GM19035 (cell line): ENCODE results near the gene EXOC4.

Experiments
- ATAC-seq: cut with Tn5 transposase; IDR thresholded peaks from one replicate; pipeline ENCODE4 v1.9.1; 2021; ENCODE audit not compliant: unreplicated experiment

EXOC4 gene

DNA sequence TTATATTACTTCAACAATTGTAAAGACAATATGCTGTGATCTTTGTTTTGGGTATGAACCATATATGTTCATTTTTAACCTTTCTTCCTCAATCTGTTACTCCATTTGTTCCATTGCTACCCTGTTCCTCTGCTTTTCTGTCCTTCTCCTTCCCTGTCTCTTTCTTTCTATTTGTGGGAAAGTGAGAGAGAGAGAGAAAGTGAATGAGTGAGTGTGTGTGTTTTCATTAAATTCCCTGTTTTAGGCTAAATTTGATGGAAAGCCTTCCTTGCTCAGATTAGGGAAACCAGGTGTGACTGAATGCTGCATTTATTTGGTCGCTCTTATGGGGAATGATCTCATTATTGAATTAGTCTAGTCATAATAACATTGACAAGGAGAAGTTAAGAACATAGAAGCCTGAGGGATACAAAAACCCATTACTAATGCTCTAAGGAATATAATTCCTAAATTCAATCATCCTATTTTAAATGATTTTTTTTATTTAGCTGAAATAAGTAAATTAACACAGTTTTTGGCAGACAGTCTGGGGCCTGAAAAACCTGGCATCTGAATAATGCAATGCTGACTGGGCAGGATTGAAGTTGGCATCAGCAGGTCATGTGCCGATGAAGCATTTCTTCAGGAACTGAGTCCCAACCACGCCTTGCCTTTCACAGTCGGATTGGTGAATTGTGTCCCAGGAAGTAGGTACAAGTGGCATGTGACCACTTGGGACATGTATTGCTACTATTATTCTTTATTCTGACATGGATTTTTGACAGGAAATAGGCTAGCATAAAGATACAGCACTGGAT is 756.6 kb downstream of the EXOC4 start:
- ATAC-seq = no peak

DNA sequence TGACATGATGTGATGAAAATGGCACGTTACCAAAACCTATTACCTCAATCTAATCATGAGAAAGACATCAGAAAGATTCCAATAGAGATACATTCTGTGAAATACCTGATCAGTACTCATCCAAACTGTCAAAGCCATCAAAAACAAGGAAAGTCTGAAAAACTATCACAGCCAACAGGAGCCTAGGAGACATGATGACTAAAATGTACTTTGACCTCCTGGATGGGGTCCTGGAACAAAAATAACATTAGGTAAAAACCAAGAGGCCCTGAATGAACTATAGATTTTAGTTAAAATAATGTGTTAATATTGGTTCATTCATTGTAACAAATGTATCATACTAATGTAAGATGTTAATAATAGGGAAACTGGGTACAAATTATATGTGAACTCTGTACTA is 760.4 kb downstream of the EXOC4 start:
- ATAC-seq = no peak

DNA sequence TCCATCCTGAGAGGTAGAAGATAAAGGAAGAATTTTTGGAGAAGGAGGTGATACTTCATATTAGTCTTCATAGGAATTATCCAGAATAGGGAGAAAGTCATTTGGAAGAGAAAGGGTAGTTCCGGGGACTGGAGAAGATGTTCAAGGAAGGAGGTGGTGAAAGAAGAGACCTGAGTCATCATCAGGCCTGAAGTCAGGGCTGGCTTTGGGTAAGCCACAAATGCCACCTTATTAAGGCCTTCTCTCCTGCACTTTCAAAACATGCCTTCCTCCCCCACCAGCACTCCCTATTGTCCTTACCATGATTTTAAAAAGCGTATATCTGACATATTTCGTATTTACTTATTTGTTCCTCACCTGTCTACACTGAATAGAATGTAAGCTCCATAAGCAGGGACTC is 762.1 kb downstream of the EXOC4 start:
- no peak for ATAC-seq

DNA sequence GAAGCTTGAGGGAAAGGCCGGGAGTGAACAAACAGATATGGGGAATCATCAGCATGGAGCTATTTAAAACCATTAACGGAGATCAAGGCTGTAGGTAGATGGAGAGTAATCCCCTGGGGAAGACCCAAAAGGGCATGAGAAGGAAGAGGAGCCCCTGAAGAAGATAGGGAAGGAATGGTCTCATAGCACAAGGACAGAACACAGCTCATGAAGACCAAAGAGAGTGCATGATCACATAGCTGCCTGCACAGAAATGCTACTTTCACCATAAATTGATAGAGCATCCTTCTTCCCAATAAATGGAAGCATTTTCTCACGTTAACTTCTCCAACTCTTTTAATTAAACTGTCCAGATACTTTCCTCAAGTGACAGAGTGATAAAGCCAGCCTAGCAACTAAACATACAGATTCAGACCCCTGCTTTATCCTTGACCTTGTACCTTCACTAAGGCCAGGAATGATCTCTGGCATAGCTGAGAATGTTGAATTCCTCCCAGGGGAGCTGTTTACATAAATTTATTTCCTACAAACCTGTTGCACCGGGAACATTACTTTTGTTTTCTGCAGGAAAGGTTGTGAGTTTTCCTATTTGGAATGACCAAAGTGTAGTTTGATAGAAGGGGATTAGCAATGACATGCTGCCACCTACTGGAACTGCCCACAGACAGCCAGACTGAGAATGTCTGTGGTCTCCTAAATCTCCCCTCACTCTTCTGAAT is 763.5 kb downstream of the EXOC4 start:
- no peak for ATAC-seq

DNA sequence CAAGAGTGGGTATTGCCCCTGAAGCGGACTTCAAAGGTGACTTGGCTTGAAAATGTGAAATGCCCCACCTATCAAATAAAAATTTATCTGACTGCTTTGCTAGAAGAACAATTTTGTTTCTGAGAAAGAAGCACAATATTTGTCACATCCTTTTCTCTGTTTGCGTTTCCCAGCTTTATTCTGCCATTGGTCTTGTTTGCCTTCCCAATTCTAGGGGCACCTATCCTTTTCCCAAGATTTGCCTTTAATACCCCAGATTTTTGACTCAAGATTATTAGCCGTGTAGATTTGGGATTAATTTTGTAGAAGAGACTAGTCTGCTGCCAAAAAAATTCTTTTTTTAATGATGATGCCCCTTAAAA is 764.0 kb downstream of the EXOC4 start:
- no peak for ATAC-seq

DNA sequence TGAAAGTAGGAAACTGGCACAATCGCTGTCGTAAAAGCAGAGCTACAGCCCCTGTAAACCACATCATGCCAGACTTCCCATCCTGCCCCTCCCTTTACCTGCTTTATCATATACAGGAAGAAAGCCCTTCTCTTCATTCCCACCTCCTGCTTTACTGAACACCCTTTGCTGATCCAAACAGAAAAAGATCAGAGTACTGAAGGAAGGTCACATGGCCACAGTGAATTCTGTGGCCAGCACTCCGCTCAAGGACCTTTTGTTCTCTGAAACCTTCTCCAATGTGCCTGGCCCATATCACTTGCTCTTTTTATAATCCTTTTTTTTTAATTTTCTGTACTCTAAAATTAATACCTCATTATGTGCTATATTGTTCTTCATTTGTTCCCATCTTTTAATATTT is 765.4 kb downstream of the EXOC4 start:
- ATAC-seq = no peak

DNA sequence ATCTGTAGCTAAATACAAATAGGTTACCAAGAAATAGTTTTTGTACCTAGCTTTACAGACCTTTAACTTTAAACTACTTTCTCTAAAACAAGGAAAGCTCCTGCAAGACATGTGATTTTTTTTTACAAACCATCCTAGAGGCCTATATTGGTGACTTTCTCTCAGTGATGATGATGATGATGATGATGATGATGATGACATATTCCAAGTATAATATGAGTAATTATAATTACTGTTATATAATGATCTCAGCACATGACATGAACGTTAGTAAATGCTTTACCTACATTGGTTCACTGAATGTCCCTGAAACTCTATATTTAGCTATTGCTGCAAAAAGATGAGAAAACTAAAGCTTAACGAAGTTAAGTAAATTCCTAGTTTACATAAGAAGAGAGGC is 766.4 kb downstream of the EXOC4 start:
- ATAC-seq = no peak

DNA sequence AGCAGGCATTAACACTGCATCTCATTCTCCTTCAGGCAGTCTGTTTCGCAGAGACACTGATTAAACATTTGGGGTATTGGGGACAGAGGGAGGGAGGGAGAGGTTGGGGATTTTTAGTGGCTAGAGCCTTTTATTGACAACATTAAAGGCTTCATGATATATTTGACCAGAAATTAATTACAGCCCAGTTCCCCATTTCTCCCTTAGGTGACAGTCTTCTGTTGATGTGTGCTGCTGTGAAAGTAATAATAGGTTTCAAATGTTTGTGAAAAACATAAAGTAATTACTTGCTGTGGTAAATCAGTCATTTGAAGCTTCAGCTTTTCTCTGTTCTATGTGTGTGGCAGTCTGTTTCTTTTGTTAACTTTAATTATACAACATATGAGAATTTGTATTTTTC is 769.0 kb downstream of the EXOC4 start:
- ATAC-seq = no peak

DNA sequence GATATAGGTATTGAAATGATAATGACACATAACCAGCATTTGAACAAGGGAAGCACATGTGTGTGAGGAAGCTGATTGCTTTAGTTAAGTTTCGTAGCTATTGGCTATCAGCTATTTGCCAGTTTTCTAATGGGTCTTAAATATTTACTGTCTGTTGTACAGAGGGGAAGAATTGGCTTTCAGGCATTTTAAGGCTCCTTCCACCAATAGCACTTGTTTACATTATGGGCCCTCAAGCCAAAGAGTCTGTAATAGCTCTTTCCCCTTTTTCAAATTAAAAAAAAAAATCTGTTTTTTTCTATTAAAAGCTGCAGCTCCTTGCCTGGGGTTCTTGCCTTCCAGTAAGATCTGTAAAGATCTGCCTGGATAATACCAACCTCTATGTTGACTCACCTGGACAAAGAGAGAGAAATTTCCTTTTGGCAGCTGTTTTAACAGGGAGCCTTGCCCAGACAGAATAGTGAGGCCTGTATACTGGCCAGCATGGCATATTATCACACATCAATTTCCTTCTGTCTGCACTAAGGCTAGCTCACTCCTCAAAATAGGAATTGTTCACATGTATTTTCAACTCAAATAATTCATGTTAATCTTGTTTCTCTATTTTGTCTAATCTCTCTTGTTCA is 769.5 kb downstream of the EXOC4 start:
- ATAC-seq = no peak

DNA sequence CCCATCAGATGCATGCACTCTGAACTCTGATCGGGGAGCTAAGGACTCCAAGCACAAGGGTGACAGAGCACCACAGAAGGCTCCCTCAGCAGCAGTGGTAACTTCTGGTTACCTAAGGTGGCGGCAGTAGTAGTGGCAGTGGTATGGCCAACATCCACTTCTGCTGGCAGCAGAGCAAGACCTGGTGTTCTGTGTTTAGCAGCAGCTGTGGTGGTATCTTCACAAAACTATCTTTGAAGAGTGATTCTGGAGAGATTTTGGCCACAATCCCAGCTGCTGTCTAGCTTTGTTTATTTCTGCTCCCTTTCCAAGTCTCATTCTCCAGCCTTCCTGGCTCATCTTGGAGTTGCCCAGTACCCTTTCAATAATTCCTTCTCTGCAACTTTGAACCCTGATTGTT is 771.9 kb downstream of the EXOC4 start:
- ATAC-seq = no peak

DNA sequence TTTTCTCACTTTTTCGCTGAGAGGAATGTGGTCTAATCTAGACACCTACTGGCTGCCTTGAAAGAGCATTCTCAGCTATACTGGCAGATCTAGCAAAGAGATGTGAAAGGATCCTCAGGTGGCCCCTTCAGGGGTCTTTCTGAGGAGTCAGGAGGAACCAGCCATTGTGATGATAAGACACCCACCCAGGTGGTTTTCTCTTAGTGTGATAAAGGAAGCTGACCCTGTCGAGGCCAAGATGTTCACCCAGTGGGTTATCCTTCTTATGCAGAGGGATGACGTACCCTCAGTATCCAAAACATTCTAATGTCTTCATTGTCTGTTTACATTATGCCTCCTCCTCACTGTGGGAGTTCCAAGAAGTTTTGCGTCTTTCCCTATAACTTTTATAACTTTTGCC is 776.0 kb downstream of the EXOC4 start:
- ATAC-seq = no peak

DNA sequence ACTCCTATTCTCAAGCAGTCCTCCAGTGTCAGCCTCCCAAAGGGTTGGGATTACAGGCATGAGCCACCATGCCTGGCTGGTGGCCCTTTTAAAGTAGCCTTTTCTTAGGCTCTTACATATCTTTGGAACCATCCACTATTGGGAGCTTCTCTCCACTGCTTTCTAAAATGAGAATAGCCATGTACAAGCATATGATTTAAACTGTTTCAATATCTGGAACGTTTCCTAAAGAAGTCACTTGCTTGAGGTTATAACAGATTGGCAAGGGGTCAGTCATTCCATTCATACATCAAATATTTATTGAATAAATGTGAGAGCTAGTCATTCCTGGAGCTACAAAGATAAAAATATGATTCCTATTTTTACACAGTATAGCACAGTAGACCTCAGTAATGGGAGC is 776.9 kb downstream of the EXOC4 start:
- no peak for ATAC-seq

DNA sequence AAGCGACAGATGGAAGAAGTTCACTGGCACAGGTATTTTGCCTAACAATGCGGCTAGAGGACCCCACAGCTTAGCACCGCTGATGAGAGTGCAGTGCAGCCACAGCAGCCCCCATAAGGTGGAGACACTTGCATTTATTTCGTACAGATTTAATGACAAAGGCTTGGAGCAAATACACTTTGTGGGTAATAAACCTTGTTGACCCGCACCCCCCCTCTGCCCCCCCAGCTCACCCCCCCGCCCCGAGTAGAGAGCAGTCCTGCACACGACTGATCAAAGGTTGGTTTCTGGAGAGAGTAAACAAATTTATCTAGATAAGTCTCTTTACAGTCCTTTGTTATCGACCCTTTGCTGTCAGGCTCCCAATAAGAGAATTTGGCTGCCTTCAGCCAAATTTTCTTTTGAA is 777.6 kb downstream of the EXOC4 start:
- ATAC-seq = no peak

DNA sequence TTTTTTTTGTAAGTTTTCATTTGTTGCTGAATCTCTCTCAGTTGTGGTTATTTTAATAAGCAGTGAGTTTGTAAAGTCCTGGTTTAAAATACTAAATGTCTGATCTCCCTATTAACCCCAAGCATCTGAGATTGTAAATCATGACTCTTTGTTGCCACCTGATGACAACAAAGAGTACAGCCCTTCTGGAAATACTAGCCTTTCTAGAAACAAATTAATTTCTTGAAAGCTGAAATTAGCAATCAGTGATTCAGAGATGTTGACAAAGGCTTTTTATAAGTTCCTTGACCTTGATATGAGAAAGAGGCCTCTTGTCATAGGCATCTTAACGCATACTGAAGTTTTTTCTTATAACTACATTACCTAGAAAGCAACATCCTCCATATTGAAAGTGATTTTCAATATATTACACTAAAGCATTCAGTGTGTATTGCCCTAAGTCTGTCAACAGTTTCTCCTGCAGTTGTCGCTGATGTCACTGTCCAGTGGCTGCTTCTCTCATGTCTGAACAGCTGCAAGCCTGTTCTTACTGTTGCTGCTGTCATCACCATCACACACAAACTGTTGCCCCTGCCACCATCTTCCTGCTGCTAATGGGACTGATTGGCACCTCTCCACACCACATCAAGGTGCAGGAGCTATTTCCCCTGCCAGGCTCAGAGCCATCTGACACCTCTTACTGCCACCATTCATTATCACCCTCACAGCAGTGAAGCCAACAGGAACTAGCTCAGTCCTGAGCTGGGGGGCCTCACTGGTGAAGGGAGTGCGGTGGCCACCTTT is 779.1 kb downstream of the EXOC4 start:
- ATAC-seq = no peak

DNA sequence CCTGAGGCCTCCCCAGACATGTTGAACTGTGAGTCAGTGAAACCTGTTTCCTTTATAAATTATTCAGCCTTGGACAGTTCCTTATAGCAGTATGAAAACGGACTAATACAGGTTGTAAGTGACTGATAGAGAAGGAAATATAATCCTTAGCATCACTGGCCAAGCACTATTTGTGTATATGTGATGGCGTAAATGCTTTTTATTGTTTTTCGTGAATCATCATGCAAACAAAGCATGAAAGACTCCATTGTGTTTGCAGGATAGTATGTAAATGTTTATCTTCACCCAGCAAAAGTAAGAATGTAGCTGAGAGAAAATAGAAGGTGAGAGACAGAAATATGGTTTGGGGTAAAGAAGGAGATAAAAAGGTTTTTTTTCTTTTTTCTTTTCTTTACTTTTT is 781.8 kb downstream of the EXOC4 start:
- no peak for ATAC-seq

DNA sequence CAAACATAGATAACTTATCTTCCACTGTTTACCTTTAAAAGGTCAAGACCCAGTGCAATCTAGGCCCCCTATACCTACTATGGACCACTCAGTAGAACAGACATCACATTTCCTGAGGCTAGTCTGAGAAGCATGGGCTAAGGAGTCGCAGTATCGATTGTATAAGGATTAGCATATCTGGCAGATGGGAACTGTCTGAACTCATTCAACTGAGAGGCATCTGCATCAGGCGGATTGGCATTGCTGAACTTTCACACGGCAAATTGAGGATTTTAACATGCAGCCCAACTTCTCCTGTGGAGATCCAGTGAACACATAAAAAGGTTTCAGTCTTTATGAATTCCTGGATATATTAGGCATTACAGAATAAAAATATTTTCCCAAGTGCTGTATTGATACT is 785.1 kb downstream of the EXOC4 start:
- ATAC-seq = no peak

DNA sequence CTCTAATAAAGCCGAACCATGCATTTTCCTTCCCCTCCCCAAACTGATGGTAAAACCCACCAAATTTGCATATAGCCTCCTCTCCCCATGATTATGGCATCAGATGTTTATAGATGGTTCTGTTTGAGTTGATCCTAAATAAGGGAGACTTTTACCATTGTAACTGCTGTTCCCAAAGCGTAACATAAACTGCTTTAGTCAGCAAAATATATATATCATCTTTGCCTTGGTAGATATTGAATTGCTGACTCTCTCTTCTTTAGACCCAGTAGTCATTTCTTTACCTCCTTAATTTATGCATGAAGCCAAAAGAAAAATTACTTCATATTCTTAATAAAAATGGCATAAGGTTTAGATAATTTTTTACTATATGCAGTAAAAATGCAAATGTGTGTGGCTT is 788.1 kb downstream of the EXOC4 start:
- ATAC-seq = no peak

DNA sequence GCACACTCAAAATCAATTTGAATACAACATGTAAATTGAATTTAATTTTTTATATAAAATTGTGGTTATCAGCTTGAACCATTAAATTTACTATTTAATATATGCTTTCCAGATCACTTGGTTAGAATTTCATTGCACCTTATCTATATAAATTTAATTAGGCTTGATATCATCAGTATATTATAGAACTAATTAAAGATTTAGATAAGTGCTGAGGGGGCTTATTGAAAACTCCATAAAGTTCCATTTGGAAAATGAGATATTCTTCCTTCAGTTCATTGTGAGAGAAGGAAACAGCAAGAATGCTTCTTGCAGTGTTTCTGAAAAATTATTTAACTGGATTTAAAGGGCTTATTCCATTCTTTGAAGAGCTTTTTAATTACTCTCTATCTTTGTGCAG is 788.6 kb downstream of the EXOC4 start:
- no peak for ATAC-seq

DNA sequence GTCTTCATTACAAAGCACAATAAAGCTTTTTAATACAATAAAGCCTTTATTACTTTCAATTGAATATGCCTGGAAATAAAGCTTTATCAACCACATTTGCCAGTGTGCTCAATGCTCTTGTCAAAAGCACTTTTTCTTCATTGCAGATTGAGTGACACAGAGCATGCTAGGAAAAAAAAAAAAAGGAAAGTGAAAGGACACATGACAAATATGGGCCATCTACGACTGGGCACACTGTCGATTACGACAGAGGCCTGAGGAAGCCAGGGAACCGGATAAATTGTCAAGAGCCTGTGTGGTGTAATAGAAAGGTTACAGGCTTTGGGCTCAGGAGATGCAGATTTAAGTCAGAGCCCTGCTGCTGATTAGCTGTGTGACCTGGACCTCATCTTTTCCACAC is 789.4 kb downstream of the EXOC4 start:
- ATAC-seq = no peak

DNA sequence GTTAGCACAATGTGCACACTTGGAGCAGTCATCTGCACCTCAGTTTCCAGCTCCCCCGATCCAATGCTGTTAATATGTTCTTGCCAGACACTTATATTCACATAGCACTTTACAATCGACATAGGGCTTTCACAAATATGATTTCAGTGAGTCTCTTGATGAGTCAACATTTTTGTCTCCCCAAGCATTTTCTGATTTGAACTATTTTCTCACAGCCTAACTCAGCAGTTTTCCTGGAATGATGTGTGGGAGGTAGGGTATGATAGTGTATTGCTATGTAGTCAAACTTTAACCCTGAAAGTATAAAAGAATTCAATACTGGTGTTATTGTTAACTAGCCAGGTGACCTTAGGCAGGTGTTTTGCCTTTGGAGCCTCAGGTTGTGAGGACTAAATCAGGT is 791.8 kb downstream of the EXOC4 start:
- ATAC-seq = no peak

DNA sequence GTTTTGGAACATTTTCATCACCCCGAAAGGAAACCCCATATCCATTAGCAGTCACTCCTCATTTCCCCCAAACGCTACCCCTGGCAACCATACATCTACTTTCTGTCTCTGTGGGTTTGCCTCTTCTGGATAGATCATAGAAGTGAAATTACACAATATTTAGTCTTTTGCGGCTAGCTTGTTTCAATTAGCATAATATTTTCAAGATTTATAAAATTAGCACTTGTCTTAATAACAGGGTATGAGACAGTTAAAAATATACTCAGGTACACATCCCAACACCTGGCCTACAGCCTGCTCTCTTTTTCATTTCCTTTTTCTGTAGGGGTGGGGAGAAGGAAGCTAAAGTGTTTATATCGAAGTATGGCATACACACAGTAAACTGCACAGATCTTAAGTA is 792.8 kb downstream of the EXOC4 start:
- ATAC-seq = no peak
